Mesenchymal stem cell (in vitro differentiated cells and primary cell): ENCODE data around the gene DSG1.

Source experiments
- DNase-seq: peaks from one replicate; pipeline ENCODE4 v3.0.0-alpha.2; 2013
- H2AFZ ChIP-seq: one replicate; pipeline ENCODE4 v1.6.1; 2013; ENCODE audit warnings: low read depth, mild to moderate bottlenecking, control low read depth, inconsistent platforms, low read length, moderate library complexity
- H2AK5ac ChIP-seq: 2 replicates; pipeline ENCODE4 v1.6.1; 2013; ENCODE audit warnings: low read length, moderate library complexity, mild to moderate bottlenecking, inconsistent platforms; ENCODE audit not compliant: severe bottlenecking
- H2BK120ac ChIP-seq: one replicate; pipeline ENCODE4 v1.6.1; 2013; ENCODE audit warnings: low read depth, mild to moderate bottlenecking, inconsistent platforms, low read length, moderate library complexity
- H2BK12ac ChIP-seq, 2 experiments: one replicate each; pipeline ENCODE4 v1.6.1; 2013; ENCODE audit warnings: inconsistent platforms in 2 of 2, low read length in 2 of 2, mild to moderate bottlenecking in 2 of 2, moderate library complexity in 2 of 2, control low read depth in 1 of 2
- H2BK15ac ChIP-seq: one replicate; pipeline ENCODE4 v1.6.1; 2013; ENCODE audit warnings: mild to moderate bottlenecking, low read depth, inconsistent platforms; ENCODE audit not compliant: poor library complexity, severe bottlenecking
- H2BK5ac ChIP-seq: 2 replicates; pipeline ENCODE4 v1.6.1; 2013; ENCODE audit warnings: low read depth, mild to moderate bottlenecking, low read length, control low read depth, inconsistent platforms; ENCODE audit not compliant: poor library complexity, severe bottlenecking
- H3K14ac ChIP-seq, 2 experiments: one replicate each; pipeline ENCODE4 v1.6.1; 2013; ENCODE audit warnings: inconsistent platforms in 2 of 2, low read length in 2 of 2, control low read depth in 1 of 2, mild to moderate bottlenecking in 1 of 2, moderate library complexity in 1 of 2
- H3K18ac ChIP-seq, 2 experiments: one replicate each; pipeline ENCODE4 v1.6.1; 2013; ENCODE audit warnings: inconsistent platforms in 2 of 2, low read length in 2 of 2, control low read depth in 1 of 2, low read depth in 1 of 2, mild to moderate bottlenecking in 1 of 2
- H3K23ac ChIP-seq, 2 experiments: one replicate each; pipeline ENCODE4 v1.6.1; 2013; ENCODE audit warnings: inconsistent platforms in 2 of 2, low read length in 2 of 2, mild to moderate bottlenecking in 2 of 2, moderate library complexity in 2 of 2, control low read depth in 1 of 2
- H3K27ac ChIP-seq: 2 replicates; pipeline ENCODE4 v1.5.1; 2013; ENCODE audit warnings: mild to moderate bottlenecking, moderate library complexity, low read length, control low read depth, inconsistent platforms; ENCODE audit not compliant: poor library complexity, severe bottlenecking
- H3K27me3 ChIP-seq, 2 experiments: 2 replicates each; pipeline versions ENCODE4 v1.6.1 to v1.7.0; 2013; ENCODE audit warnings: low read length in 2 of 2, mild to moderate bottlenecking in 2 of 2, moderate library complexity in 2 of 2, control low read depth in 1 of 2, inconsistent platforms in 1 of 2; ENCODE audit not compliant: control insufficient read depth in 1 of 2, insufficient read depth in 1 of 2
- H3K36me3 ChIP-seq, 2 experiments: 2 replicates each; pipeline versions ENCODE4 v1.6.1 to v1.7.0; 2013; ENCODE audit warnings: low read length in 2 of 2, control low read depth in 1 of 2, inconsistent platforms in 1 of 2, low read depth in 1 of 2, mild to moderate bottlenecking in 1 of 2; ENCODE audit not compliant: insufficient read depth in 2 of 2, control insufficient read depth in 1 of 2
- H3K4ac ChIP-seq, 2 experiments: one replicate each; pipeline ENCODE4 v1.6.1; 2013; ENCODE audit warnings: inconsistent platforms in 2 of 2, low read length in 2 of 2, mild to moderate bottlenecking in 2 of 2, moderate library complexity in 2 of 2, control low read depth in 1 of 2, low read depth in 1 of 2
- H3K4me1 ChIP-seq: 2 replicates; pipeline ENCODE4 v1.6.1; 2013; ENCODE audit warnings: low read depth, low read length, control low read depth; ENCODE audit not compliant: control insufficient read depth, insufficient read depth
- H3K4me2 ChIP-seq: 2 replicates; pipeline ENCODE4 v1.6.1; 2013; ENCODE audit warnings: low read length, mild to moderate bottlenecking, inconsistent platforms; ENCODE audit not compliant: poor library complexity, severe bottlenecking
- H3K4me3 ChIP-seq, 2 experiments: 2 replicates each; pipeline versions ENCODE4 v1.5.1 to v1.7.0; 2013; ENCODE audit warnings: low read length in 2 of 2, mild to moderate bottlenecking in 2 of 2, control low read depth in 1 of 2, low read depth in 1 of 2; ENCODE audit not compliant: insufficient read depth in 1 of 2
- H3K79me1 ChIP-seq: replicated peaks from 2 replicates; pipeline ENCODE4 v1.6.1; 2013; ENCODE audit warnings: mild to moderate bottlenecking, control low read depth, low read length, inconsistent platforms; ENCODE audit not compliant: poor library complexity, severe bottlenecking
- H3K9ac ChIP-seq: 2 replicates; pipeline ENCODE4 v1.7.0; 2013; ENCODE audit warnings: mild to moderate bottlenecking, low read length, moderate library complexity
- H3K9me3 ChIP-seq: 2 replicates; pipeline ENCODE4 v1.7.0; 2013; ENCODE audit warnings: mild to moderate bottlenecking, low read length; ENCODE audit not compliant: control insufficient read depth
- H4K8ac ChIP-seq: one replicate; pipeline ENCODE4 v1.6.1; 2013; ENCODE audit warnings: inconsistent platforms, mild to moderate bottlenecking, low read length, moderate library complexity
- H4K91ac ChIP-seq: one replicate; pipeline ENCODE4 v1.6.1; 2013; ENCODE audit warnings: mild to moderate bottlenecking, low read length, inconsistent platforms
- WGBS: methylation state at CpG from one replicate; pipeline ENCODE4 v1.1.7; 2013; ENCODE audit warnings: mixed read lengths; 5-methylcytosine and 5-hydroxymethylcytosine counted together

DSG1 gene

DNA sequence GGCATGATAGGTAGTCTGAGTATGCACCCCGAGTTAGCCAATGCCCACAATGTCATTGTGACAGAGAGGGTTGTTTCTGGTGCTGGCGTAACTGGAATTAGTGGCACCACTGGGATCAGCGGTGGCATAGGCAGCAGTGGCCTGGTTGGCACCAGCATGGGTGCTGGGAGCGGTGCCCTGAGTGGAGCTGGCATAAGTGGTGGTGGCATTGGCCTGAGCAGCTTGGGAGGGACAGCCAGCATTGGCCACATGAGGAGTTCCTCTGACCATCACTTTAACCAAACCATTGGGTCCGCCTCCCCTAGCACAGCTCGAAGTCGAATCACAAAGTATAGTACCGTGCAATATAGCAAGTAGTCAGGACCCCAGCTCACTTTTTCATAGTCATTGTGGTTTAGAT lies 37.0 kb downstream of the DSG1 start:
- no peak for DNase-seq
- no peak overlapping the region for H3K4me2 ChIP-seq
- no peaks in the 10 kb centered on the region for H3K4me1 ChIP-seq
- H3K4me3 ChIP-seq: no peak overlapping the region
- H3K27me3 ChIP-seq: no peaks in the 10 kb centered on the region
- peaks cover 10% of the 10 kb centered on the region for H3K9me3 ChIP-seq
- no peak overlapping the region for H4K91ac ChIP-seq
- no peak overlapping the region for H2AFZ ChIP-seq
- H2AK5ac ChIP-seq: no peak overlapping the region
- no peak overlapping the region for H2BK15ac ChIP-seq
- H3K18ac ChIP-seq: no peak overlapping the region
- no peak overlapping the region for H3K14ac ChIP-seq
- no peak overlapping the region for H3K27ac ChIP-seq
- no peak overlapping the region for H2BK5ac ChIP-seq
- H2BK120ac ChIP-seq: no peak overlapping the region
- H3K4ac ChIP-seq: no peak overlapping the region
- H3K36me3 ChIP-seq: no peaks in the 10 kb centered on the region
- WGBS: 91% methylated on average over 8 of the region's 8 CpGs
- H3K79me1 ChIP-seq: no peaks in the 10 kb centered on the region
- H3K23ac ChIP-seq: no peak overlapping the region
- H4K8ac ChIP-seq: no peak overlapping the region
- H2BK12ac ChIP-seq: no peak overlapping the region
- H3K9ac ChIP-seq: no peak overlapping the region

DNA sequence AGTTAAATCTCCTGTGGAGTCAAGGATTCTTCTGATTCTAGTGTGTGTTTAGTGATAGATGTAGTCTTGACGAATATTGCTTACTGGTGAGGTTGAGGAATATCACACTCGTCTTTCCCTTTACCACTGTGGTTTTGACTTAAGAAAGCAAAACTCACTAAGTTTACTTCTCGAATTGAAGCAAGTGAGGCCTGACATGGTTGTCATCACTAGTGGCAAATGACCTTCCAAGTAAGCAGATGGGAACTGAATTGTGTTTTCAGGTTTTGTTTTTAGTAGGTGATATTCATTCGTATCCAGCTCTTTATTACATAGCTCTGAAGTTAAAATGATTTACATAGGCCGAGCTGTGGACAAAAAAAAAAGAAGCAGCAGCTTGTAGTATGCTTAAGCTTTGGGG lies 38.1 kb downstream of the DSG1 start:
- Histone ChIP-seq H2BK15ac (no peak overlapping the region), H3K36me3 (no peaks in the 10 kb centered on the region)
- 100% methylated on average over 5 of the region's 5 CpGs for WGBS

DNA sequence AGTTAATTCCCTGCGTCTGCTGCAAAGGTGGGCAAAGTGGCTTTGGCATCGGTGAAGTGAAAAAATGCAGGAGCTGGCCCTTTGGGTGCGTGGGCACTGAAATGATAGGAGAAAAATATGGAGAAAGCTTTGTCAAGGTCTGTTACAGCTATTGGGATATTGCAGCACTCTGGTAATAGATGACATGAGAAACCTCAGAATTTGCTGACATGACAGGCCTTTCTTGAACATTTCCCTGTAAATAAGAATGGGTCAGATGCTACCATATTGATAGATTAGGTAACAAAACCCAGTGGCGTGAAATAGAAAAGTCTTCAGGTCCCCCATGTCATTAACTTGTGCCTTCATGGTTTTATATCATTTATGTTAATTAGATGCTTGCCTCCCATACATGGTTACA lies 46.2 kb downstream of the DSG1 start:
- no peak for DNase-seq
- H3K23ac ChIP-seq: no peak overlapping the region
- H3K27me3 ChIP-seq: no peaks in the 10 kb centered on the region
- no peak overlapping the region for H2BK15ac ChIP-seq
- no peaks in the 10 kb centered on the region for H3K36me3 ChIP-seq
- no peak overlapping the region for H2AFZ ChIP-seq
- H3K4ac ChIP-seq: no peak overlapping the region
- no peak overlapping the region for H2BK12ac ChIP-seq
- no peak overlapping the region for H3K14ac ChIP-seq
- no peak overlapping the region for H3K18ac ChIP-seq
- H2BK120ac ChIP-seq: no peak overlapping the region
- H4K91ac ChIP-seq: no peak overlapping the region
- no peak overlapping the region for H3K4me3 ChIP-seq
- no peak overlapping the region for H3K27ac ChIP-seq
- H3K4me1 ChIP-seq: no peaks in the 10 kb centered on the region
- H2AK5ac ChIP-seq: no peak overlapping the region
- H4K8ac ChIP-seq: no peak overlapping the region
- H3K79me1 ChIP-seq: no peaks in the 10 kb centered on the region
- H3K9ac ChIP-seq: no peak overlapping the region
- WGBS: 96% methylated on average over 3 of the region's 4 CpGs
- H3K4me2 ChIP-seq: no peak overlapping the region
- peaks cover 13% of the 10 kb centered on the region for H3K9me3 ChIP-seq
- no peak overlapping the region for H2BK5ac ChIP-seq

More for the DNA sequence above, 38.1 kb downstream of the DSG1 start:
- Histone ChIP-seq H2AFZ (no peak overlapping the region), H2BK5ac (no peak overlapping the region), H2BK120ac (no peak overlapping the region), H3K27ac (no peak overlapping the region), H3K4me3 (no peak overlapping the region), H3K4me2 (no peak overlapping the region), H3K27me3 (no peaks in the 10 kb centered on the region), H4K8ac (no peak overlapping the region), H3K9me3 (peaks cover 12% of the 10 kb centered on the region), H2BK12ac (no peak overlapping the region), H3K79me1 (no peaks in the 10 kb centered on the region), H3K14ac (no peak overlapping the region), H4K91ac (no peak overlapping the region), H3K4ac (no peak overlapping the region), H3K23ac (no peak overlapping the region), H3K18ac (no peak overlapping the region), H3K9ac (no peak overlapping the region), H3K4me1 (no peaks in the 10 kb centered on the region), H2AK5ac (no peak overlapping the region)
- DNase-seq: no peak

DNA sequence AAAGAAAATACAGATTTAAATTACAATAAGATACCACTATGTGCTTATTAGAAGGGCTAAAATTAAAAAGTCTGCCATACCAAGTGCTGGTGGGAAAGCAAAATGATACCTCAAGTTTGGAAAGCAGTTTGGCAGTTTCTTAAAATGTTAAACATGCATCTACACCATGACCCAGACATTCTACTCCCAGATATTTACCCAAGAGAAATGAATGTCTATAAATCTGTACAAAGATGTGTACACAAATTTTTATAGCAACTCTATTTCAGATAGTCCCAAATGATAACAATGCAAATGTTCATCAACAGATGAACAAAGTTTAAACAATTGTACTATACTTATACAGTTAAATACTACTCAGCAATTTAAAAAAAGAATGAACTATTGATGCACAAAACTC lies 51.5 kb downstream of the DSG1 start:
- Histone ChIP-seq H3K9ac (no peak overlapping the region), H3K14ac (no peak overlapping the region), H3K18ac (no peak overlapping the region), H2AFZ (no peak overlapping the region), H3K27ac (no peak overlapping the region), H3K4me3 (no peak overlapping the region), H2BK15ac (no peak overlapping the region), H2BK120ac (no peak overlapping the region), H2BK5ac (no peak overlapping the region), H4K91ac (no peak overlapping the region), H3K4me2 (no peak overlapping the region), H2BK12ac (no peak overlapping the region), H2AK5ac (no peak overlapping the region), H3K79me1 (no peaks in the 10 kb centered on the region), H3K4me1 (no peaks in the 10 kb centered on the region), H4K8ac (no peak overlapping the region), H3K9me3 (peaks cover 5% of the 10 kb centered on the region), H3K4ac (no peak overlapping the region), H3K23ac (no peak overlapping the region), H3K27me3 (no peaks in the 10 kb centered on the region), H3K36me3 (no peaks in the 10 kb centered on the region)
- DNase-seq: no peak
